Type B pancreatic cell (in vitro differentiated cells): ENCODE results near the gene BCR. TPM values are rescaled to one million over a fixed set of nuclear protein-coding genes. Genes with fewer than 3 reads are reported as not detected.

Experiments
- DNase-seq: peaks from one replicate; pipeline ENCODE4 v3.0.0; 2021; ENCODE audit warnings: mixed read lengths; ENCODE audit not compliant: unreplicated experiment; ENCODE audit errors: extremely low spot score
- H3K27ac Mint-ChIP-seq: 2 replicates; pipeline ENCODE4 v1.8.0; 2021; ENCODE audit warnings: mild to moderate bottlenecking, mixed read lengths
- H3K27me3 Mint-ChIP-seq: 2 replicates; pipeline ENCODE4 v1.8.0; 2021; ENCODE audit warnings: mixed read lengths
- H3K36me3 Mint-ChIP-seq: 2 replicates; pipeline ENCODE4 v1.8.0; 2021; ENCODE audit warnings: mixed read lengths
- H3K4me1 Mint-ChIP-seq: one replicate; pipeline ENCODE4 v1.8.0; 2021; ENCODE audit warnings: mixed read lengths; ENCODE audit not compliant: unreplicated experiment
- H3K4me3 Mint-ChIP-seq: 2 replicates; pipeline ENCODE4 v1.8.0; 2021; ENCODE audit warnings: mild to moderate bottlenecking, mixed read lengths
- H3K9me3 Mint-ChIP-seq: 2 replicates; pipeline ENCODE4 v1.8.0; 2021; ENCODE audit warnings: mixed read lengths
- total RNA-seq: library from RNA; stranded (reverse); gene quantifications from 2 replicates; pipeline ENCODE4 v1.2.1, GENCODE V29; 2021; ENCODE audit warnings: low replicate concordance
- TF ChIP-seq, protein P1 (sequence below): fragments of 200-600 bp; sonication (generic); conservative IDR thresholded peaks from 2 replicates; pipeline ENCODE4 v1.5.0; 2021; ENCODE audit warnings: antibody characterized with exemption, mild to moderate bottlenecking

BCR gene
- total RNA-seq, 1 donor from 2014 or later, result 61.2 TPM

DNA sequence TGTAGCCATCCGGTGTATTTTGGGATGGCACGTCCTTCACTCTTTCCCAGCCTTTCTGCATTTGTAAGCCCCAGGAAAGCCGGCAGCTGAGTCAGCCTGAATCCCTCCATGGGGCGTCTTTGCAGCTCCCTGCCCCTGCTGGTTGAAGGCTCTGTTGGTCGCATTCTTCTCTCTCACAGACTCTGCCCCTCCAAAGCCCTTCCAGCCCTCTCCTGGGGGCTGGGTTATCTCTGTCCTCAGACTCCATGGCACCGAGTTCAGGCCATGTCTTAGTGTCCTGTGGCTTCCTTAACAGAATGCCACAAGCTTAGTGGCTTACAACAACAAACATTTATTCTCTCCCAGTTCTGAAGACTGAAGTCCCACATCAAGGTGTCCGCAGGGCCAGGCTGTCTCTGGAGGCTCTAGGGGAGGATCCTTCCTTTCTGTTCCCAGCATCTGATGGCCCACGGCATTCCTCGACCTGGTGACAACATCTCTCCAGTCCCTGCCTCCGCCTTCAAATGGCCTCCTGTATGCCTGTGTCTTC, 62.2 kb downstream of the BCR start:
- no peak for DNase-seq
- peaks cover 48% of the 10 kb centered on the region for H3K4me1 Mint-ChIP-seq
- H3K27ac Mint-ChIP-seq, result peak overlapping the region; percentile 52
- TF ChIP-seq, protein P1, sequence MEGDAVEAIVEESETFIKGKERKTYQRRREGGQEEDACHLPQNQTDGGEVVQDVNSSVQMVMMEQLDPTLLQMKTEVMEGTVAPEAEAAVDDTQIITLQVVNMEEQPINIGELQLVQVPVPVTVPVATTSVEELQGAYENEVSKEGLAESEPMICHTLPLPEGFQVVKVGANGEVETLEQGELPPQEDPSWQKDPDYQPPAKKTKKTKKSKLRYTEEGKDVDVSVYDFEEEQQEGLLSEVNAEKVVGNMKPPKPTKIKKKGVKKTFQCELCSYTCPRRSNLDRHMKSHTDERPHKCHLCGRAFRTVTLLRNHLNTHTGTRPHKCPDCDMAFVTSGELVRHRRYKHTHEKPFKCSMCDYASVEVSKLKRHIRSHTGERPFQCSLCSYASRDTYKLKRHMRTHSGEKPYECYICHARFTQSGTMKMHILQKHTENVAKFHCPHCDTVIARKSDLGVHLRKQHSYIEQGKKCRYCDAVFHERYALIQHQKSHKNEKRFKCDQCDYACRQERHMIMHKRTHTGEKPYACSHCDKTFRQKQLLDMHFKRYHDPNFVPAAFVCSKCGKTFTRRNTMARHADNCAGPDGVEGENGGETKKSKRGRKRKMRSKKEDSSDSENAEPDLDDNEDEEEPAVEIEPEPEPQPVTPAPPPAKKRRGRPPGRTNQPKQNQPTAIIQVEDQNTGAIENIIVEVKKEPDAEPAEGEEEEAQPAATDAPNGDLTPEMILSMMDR, result peak; percentile 47
- peaks cover 6% of the 10 kb centered on the region for H3K36me3 Mint-ChIP-seq
- no peaks in the 10 kb centered on the region for H3K27me3 Mint-ChIP-seq
- H3K4me3 Mint-ChIP-seq, result peak overlapping the region; percentile 32
- H3K9me3 Mint-ChIP-seq, result no peaks in the 10 kb centered on the region

GRCh38 chr22:23243006-23243573, 62.8 kb downstream of the BCR start:
- peaks cover 50% of the 10 kb centered on the region for H3K4me1 Mint-ChIP-seq
- peak overlapping the region; percentile 52 for H3K27ac Mint-ChIP-seq
- DNase-seq, result no peak
- H3K9me3 Mint-ChIP-seq, result no peaks in the 10 kb centered on the region
- H3K27me3 Mint-ChIP-seq, result no peaks in the 10 kb centered on the region
- TF ChIP-seq, protein P1, result no peak
- peak overlapping the region; percentile 32 for H3K4me3 Mint-ChIP-seq
- peaks cover 4% of the 10 kb centered on the region for H3K36me3 Mint-ChIP-seq

- Mint-ChIP-seq H3K27ac (peak overlapping the region; percentile 42), H3K4me3 (peak overlapping the region; percentile 37), H3K36me3 (peaks cover 4% of the 10 kb centered on the region), H3K9me3 (no peaks in the 10 kb centered on the region), H3K4me1 (peaks cover 54% of the 10 kb centered on the region), H3K27me3 (no peaks in the 10 kb centered on the region)
- TF ChIP-seq, protein P1, result no peak
- no peak for DNase-seq
These were observed 63.8 kb downstream of the BCR start for GRCh38 chr22:23243859-23244689.

GRCh38 chr22:23244690-23245044, 64.4 kb downstream of the BCR start:
- Mint-ChIP-seq H3K27ac (peak overlapping the region; percentile 42), H3K27me3 (no peaks in the 10 kb centered on the region), H3K4me1 (peaks cover 58% of the 10 kb centered on the region), H3K36me3 (peaks cover 4% of the 10 kb centered on the region), H3K4me3 (no peak overlapping the region), H3K9me3 (no peaks in the 10 kb centered on the region)
- DNase-seq, result no peak
- TF ChIP-seq, protein P1, result no peak

- Mint-ChIP-seq H3K4me1 (peaks cover 63% of the 10 kb centered on the region), H3K27ac (peak overlapping the region; percentile 61), H3K27me3 (no peaks in the 10 kb centered on the region), H3K36me3 (peaks cover 4% of the 10 kb centered on the region), H3K9me3 (no peaks in the 10 kb centered on the region), H3K4me3 (no peak overlapping the region)
- TF ChIP-seq, protein P1, result no peak
- no peak for DNase-seq
These were observed 64.9 kb downstream of the BCR start for GRCh38 chr22:23245045-23245798.
